H1 (cell line): ENCODE measurements around the gene RNU11. TPM values are rescaled to one million over a fixed set of nuclear protein-coding genes. Genes with fewer than 3 reads are reported as not detected.

Source experiments
- polyA plus RNA-seq, 7 experiments: library from polyadenylated mRNA; depleted of rRNA in 3 of 7; stranded (reverse) in 5 of 7; unstranded in 2 of 7; fragments of >200 nt in 5 of 7; fragments of 200-250 nt in 2 of 7; gene quantifications; 1 replicate in 5 of 7; 2 replicates in 1 of 7; 4 replicates in 1 of 7; pipeline versions ENCODE4 v1.2.1 to v1.2.3, GENCODE V29; 2011 to 2013; ENCODE audit warnings: missing spikeins in 2 of 7, mixed read lengths in 2 of 7
- total RNA-seq: library from RNA; stranded (reverse); fragmentation: NEBNext Ultra II Directional; extraction: Animal tissue kit (Norgen Biotek cat#: 25700); gene quantifications from 2 replicates; pipeline ENCODE4 v1.2.1, GENCODE V29; 2021
- TF ChIP-seq, protein P1 (sequence below): IDR thresholded peaks from 2 replicates; pipeline ENCODE4 v1.6.1; 2011; ENCODE audit warnings: low read depth, mild to moderate bottlenecking, low read length; ENCODE audit not compliant: insufficient read depth

The RNU11 gene
- total and polyA plus RNA-seq, 2 of the 8 experiments (the other 6 are each of a cell fraction or from before 2014, with no cell fraction given), result not detected

GRCh38 chr1:28642847-28643635 is 5.4 kb upstream of the RNU11 start, which contains the start of gene TAF12 (continued):
- TF ChIP-seq, protein P1, sequence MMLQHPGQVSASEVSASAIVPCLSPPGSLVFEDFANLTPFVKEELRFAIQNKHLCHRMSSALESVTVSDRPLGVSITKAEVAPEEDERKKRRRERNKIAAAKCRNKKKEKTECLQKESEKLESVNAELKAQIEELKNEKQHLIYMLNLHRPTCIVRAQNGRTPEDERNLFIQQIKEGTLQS, result 0 out of 2 replicates have a peak, but pooled peaks have one; percentile 4
- TF ChIP-seq, all 59 proteins: peak for 26
